PC-3 (cell line): ENCODE measurements around the gene RNF149. TPM values are rescaled to one million over a fixed set of nuclear protein-coding genes. Genes with fewer than 3 reads are reported as not detected.
"Not testable (repeated sequence)": the region's sequence is repeated elsewhere in the genome, so short reads cannot be mapped to it uniquely, and the experiment has no call there.

Experiments
- ATAC-seq: fragments of 200-7000 bp; cut with Tn5 transposase; 2 replicates; pipeline ENCODE4 v1.9.1; 2020; ENCODE audit warnings: mild to moderate bottlenecking, moderate library complexity
- BruUV-seq: library from RNA; stranded (reverse); fragments of 400-500 nt; replicated peaks from 2 replicates; lab custom pipeline; 2021; lab: Mats Ljungman, UMichigan
- CTCF ChIA-PET: fragments of 300-600 bp; sonication (Branson Sonifier 250); formaldehyde crosslinking; loops from one replicate; lab custom pipeline; 2022; ENCODE audit warnings: antibody characterized with exemption; lab: Charles Lee
- POLR2A ChIA-PET: fragments of 300-600 bp; sonication (Branson Sonifier 250); formaldehyde crosslinking; loops from one replicate; lab custom pipeline; 2022; ENCODE audit warnings: antibody characterized with exemption; ENCODE audit not compliant: unreplicated experiment; lab: Charles Lee
- DNase-seq: peaks from one replicate; pipeline ENCODE4 v3.0.0-alpha.2; 2015
- H2AFZ ChIP-seq: fragments of 300-600 bp; sonication (generic); 2 replicates; pipeline ENCODE4 v1.6.0; 2016; ENCODE audit warnings: antibody characterized with exemption, low read length
- H3F3A ChIP-seq: fragments of 300-600 bp; sonication (generic); one replicate; pipeline ENCODE4 v1.6.0; 2017; ENCODE audit warnings: antibody characterized with exemption, low read length, control low read depth, mild to moderate bottlenecking; ENCODE audit not compliant: unreplicated experiment
- H3K27ac ChIP-seq: fragments of 300-600 bp; sonication (generic); 2 replicates; pipeline ENCODE4 v1.5.1; 2016; ENCODE audit warnings: mild to moderate bottlenecking, low read length
- H3K27me3 ChIP-seq: fragments of 300-600 bp; sonication (generic); 2 replicates; pipeline ENCODE4 v1.6.1; 2016; ENCODE audit warnings: low read length, mixed read lengths
- H3K36me3 ChIP-seq: fragments of 300-600 bp; sonication (generic); 2 replicates; pipeline ENCODE4 v1.6.1; 2016; ENCODE audit warnings: low read depth, mixed run types, low read length, mixed read lengths
- H3K4me1 ChIP-seq: fragments of 300-600 bp; sonication (generic); 2 replicates; pipeline ENCODE4 v1.5.1; 2016; ENCODE audit warnings: low read length; ENCODE audit not compliant: insufficient read depth
- H3K4me2 ChIP-seq: fragments of 300-600 bp; sonication (generic); 2 replicates; pipeline ENCODE4 v1.6.0; 2016; ENCODE audit warnings: low read length
- H3K4me3 ChIP-seq: fragments of 300-600 bp; sonication (generic); 2 replicates; pipeline ENCODE4 v1.5.1; 2016; ENCODE audit warnings: mild to moderate bottlenecking, low read length, mixed read lengths
- H3K79me2 ChIP-seq: fragments of 300-600 bp; sonication (generic); 2 replicates; pipeline ENCODE4 v1.6.1; 2017; ENCODE audit warnings: low read length, mixed read lengths
- H3K9ac ChIP-seq: fragments of 300-600 bp; sonication (generic); 2 replicates; pipeline ENCODE4 v1.6.0; 2016; ENCODE audit warnings: mild to moderate bottlenecking, low read length
- H3K9me2 ChIP-seq: fragments of 300-600 bp; sonication (generic); replicated peaks from 2 replicates; pipeline ENCODE4 v1.6.1; 2016; ENCODE audit warnings: mixed run types, low read length, mixed read lengths
- H3K9me3 ChIP-seq: fragments of 300-600 bp; sonication (generic); 2 replicates; pipeline ENCODE4 v1.6.1; 2016; ENCODE audit warnings: low read length, mixed read lengths
- H4K20me1 ChIP-seq: fragments of 300-600 bp; sonication (generic); 2 replicates; pipeline ENCODE4 v1.6.1; 2016; ENCODE audit warnings: low read length, mixed read lengths
- CTCF ChIP-seq: fragments of 300-600 bp; sonication (generic); conservative IDR thresholded peaks from 2 replicates; pipeline ENCODE4 v1.5.1; 2017; ENCODE audit warnings: antibody characterized with exemption, low read depth, mild to moderate bottlenecking, low read length
- EZH2 ChIP-seq: fragments of 300-600 bp; sonication (generic); IDR thresholded peaks from one replicate; pipeline ENCODE4 v1.6.1; 2017; ENCODE audit warnings: antibody characterized with exemption, mild to moderate bottlenecking, low read length; ENCODE audit not compliant: unreplicated experiment
- EZH2phosphoT487 ChIP-seq: fragments of 300-600 bp; sonication (generic); IDR thresholded peaks from 2 replicates; pipeline ENCODE4 v1.6.1; 2018; ENCODE audit warnings: mild to moderate bottlenecking, antibody characterized with exemption, low read length, borderline replicate concordance
- intact Hi-C: fragments of 100-400 bp; cut with micrococcal nuclease; formaldehyde crosslinking; loops from 2 replicates; pipeline ENCODE4 v1.9.0; 2023
- total RNA-seq: library from RNA; depleted of rRNA; stranded (reverse); fragments of >200 nt; gene quantifications from 2 replicates; pipeline ENCODE4 v1.2.3, GENCODE V29; 2014

Gene RNF149
- total RNA-seq, 1 experiment from 2014 or later = 47.3 TPM

GRCh38 chr2:101249826-101250225, 58.7 kb downstream of the RNF149 start:
- Histone ChIP-seq H2AFZ (no peak overlapping the region), H3K4me3 (no peak overlapping the region), H3K9ac (no peak overlapping the region), H3K79me2 (peaks cover 21% of the 10 kb centered on the region), H3K36me3 (no peaks in the 10 kb centered on the region), H3K9me2 (no peaks in the 10 kb centered on the region), H3K27me3 (no peaks in the 10 kb centered on the region), H3K9me3 (no peaks in the 10 kb centered on the region), H3K4me2 (no peak overlapping the region), H3K4me1 (peaks cover 18% of the 10 kb centered on the region), H3K27ac (no peak overlapping the region), H4K20me1 (peaks cover 14% of the 10 kb centered on the region), H3F3A (no peaks in the 10 kb centered on the region)
- intact Hi-C loops = no loop called here
- DNase-seq (no peak), ATAC-seq (no peak)
- POLR2A ChIA-PET = no interaction called here
- CTCF ChIA-PET = interaction anchor here (0.6 kb wide), 1 partner anchor 27 kb away, joined by 4 read pairs; no protein-coding TSS in a partner anchor
- TF ChIP-seq EZH2 = no peak
- TF ChIP-seq CTCF = no peak
- no peak for TF ChIP-seq EZH2phosphoT487
- BruUV-seq = no TSS peak

- Histone ChIP-seq H3K4me1 (peaks cover 11% of the 10 kb centered on the region), H3K79me2 (peaks cover 10% of the 10 kb centered on the region)
- H3K9me2 ChIP-seq, H3K36me3 ChIP-seq, intact Hi-C loops, POLR2A ChIA-PET, BruUV-seq, H2AFZ ChIP-seq, H4K20me1 ChIP-seq, H3K27me3 ChIP-seq, DNase-seq, H3K27ac ChIP-seq, ATAC-seq, H3K9me3 ChIP-seq, H3F3A ChIP-seq, H3K9ac ChIP-seq, H3K4me3 ChIP-seq, CTCF ChIA-PET, H3K4me2 ChIP-seq: not testable (repeated sequence)
Measured at GRCh38 chr2:101248756-101249155, 59.7 kb downstream of the RNF149 start.

- H3K9me2 ChIP-seq, H3K27ac ChIP-seq, H2AFZ ChIP-seq, DNase-seq, intact Hi-C loops, H3K4me1 ChIP-seq, H3K27me3 ChIP-seq, H3K9ac ChIP-seq, H3K9me3 ChIP-seq, H4K20me1 ChIP-seq, H3K36me3 ChIP-seq, H3K4me3 ChIP-seq, POLR2A ChIA-PET, H3K4me2 ChIP-seq, H3F3A ChIP-seq, ATAC-seq, H3K79me2 ChIP-seq, BruUV-seq, CTCF ChIA-PET: not testable (repeated sequence)
Measured at GRCh38 chr2:101245468-101245867, 63.0 kb downstream of the RNF149 start.

GRCh38 chr2:101244899-101245298, 63.6 kb downstream of the RNF149 start:
- peak overlapping the region; percentile 39; the same call in 1 of the 2 replicates for H3K4me2 ChIP-seq
- H3K79me2 ChIP-seq, H2AFZ ChIP-seq, H3F3A ChIP-seq, H3K27me3 ChIP-seq, H3K9ac ChIP-seq, CTCF ChIA-PET, DNase-seq, H4K20me1 ChIP-seq, H3K27ac ChIP-seq, intact Hi-C loops, ATAC-seq, H3K9me3 ChIP-seq, POLR2A ChIA-PET, H3K4me3 ChIP-seq, BruUV-seq, H3K9me2 ChIP-seq, H3K36me3 ChIP-seq: not testable (repeated sequence)
- peaks cover 15% of the 10 kb centered on the region for H3K4me1 ChIP-seq

GRCh38 chr2:101244373-101244772, 64.1 kb downstream of the RNF149 start:
- H3K9me3 ChIP-seq, ATAC-seq, H4K20me1 ChIP-seq, H3K79me2 ChIP-seq, H3K4me3 ChIP-seq, H3K9me2 ChIP-seq, H3F3A ChIP-seq, intact Hi-C loops, POLR2A ChIA-PET, CTCF ChIA-PET, H3K36me3 ChIP-seq, H3K27me3 ChIP-seq, H3K27ac ChIP-seq, H2AFZ ChIP-seq, BruUV-seq, H3K4me2 ChIP-seq, H3K9ac ChIP-seq: not testable (repeated sequence)
- H3K4me1 ChIP-seq = peaks cover 20% of the 10 kb centered on the region
- DNase-seq = peak; percentile 60
